B cell (primary cell): Measurements from ENCODE around the gene CBFB. TPM values are rescaled to one million over a fixed set of nuclear protein-coding genes. Genes with fewer than 3 reads are reported as not detected.

Source experiments
- ATAC-seq: fragments of 200-7000 bp; cut with Tn5 transposase; one replicate; pipeline ENCODE4 v1.10.0; 2021; ENCODE audit warnings: low read depth, mild to moderate bottlenecking, moderate number of reproducible peaks, moderate library complexity
- CTCF ChIA-PET: fragments of 350-600 bp; sonication (Branson Sonifier 250); formaldehyde crosslinking; loops from one replicate; lab custom pipeline; 2021; ENCODE audit warnings: antibody characterized with exemption, inconsistent platforms; lab: Charles Lee
- POLR2A ChIA-PET: fragments of 350-600 bp; sonication (Branson Sonifier 250); formaldehyde crosslinking; loops from one replicate; lab custom pipeline; 2021; ENCODE audit warnings: antibody characterized with exemption; lab: Charles Lee
- DNase-seq: peaks from one replicate; pipeline ENCODE4 v3.0.0; 2013
- H2AFZ ChIP-seq: 2 replicates; pipeline ENCODE4 v1.6.1; 2012; ENCODE audit warnings: mild to moderate bottlenecking, low read depth, low read length; ENCODE audit not compliant: insufficient read depth, poor library complexity, severe bottlenecking
- H3K27ac ChIP-seq, 2 donors: 1 replicate in 1 of 2; 2 replicates in 1 of 2; pipeline ENCODE4 v1.5.1; 2012 to 2013; ENCODE audit warnings: low read length in 2 of 2, mild to moderate bottlenecking in 2 of 2, moderate library complexity in 1 of 2
- H3K27me3 ChIP-seq, 4 experiments: fragments of 200-600 bp in 1 of 4; sonication (generic) in 1 of 4; replicated peaks in 1 of 4; 1 replicate in 2 of 4; 2 replicates in 2 of 4; pipeline versions ENCODE4 v1.6.1 to v1.7.0; 2013 to 2016; ENCODE audit warnings: low read length in 3 of 4, mild to moderate bottlenecking in 2 of 4, mixed read lengths in 1 of 4, moderate library complexity in 1 of 4; ENCODE audit not compliant: insufficient read depth in 4 of 4, control insufficient read depth in 3 of 4; ENCODE audit errors: control extremely low read depth in 1 of 4
- H3K36me3 ChIP-seq, 2 experiments: replicated peaks in 1 of 2; 1 replicate in 1 of 2; 2 replicates in 1 of 2; pipeline versions ENCODE4 v1.6.1 to v1.7.1; 2013; ENCODE audit warnings: low read length in 1 of 2; ENCODE audit not compliant: insufficient read depth in 2 of 2, control insufficient read depth in 1 of 2; ENCODE audit errors: control extremely low read depth in 1 of 2, extremely low read depth in 1 of 2
- H3K4me1 ChIP-seq, 2 donors: fragments of 200-600 bp in 1 of 2; sonication (generic) in 1 of 2; 1 replicate in 1 of 2; 2 replicates in 1 of 2; pipeline versions ENCODE4 v1.5.1 to v1.6.1; 2013 to 2017; ENCODE audit warnings: low read length in 2 of 2; ENCODE audit not compliant: control insufficient read depth in 2 of 2, insufficient read depth in 2 of 2
- H3K4me2 ChIP-seq: replicated peaks from 2 replicates; pipeline ENCODE3; 2012; ENCODE audit warnings: mild to moderate bottlenecking, low read depth, low read length; ENCODE audit not compliant: poor library complexity, severe bottlenecking
- H3K4me3 ChIP-seq, 5 experiments: fragments of 200-600 bp in 1 of 5; sonication (generic) in 1 of 5; 1 replicate in 3 of 5; 2 replicates in 2 of 5; pipeline versions ENCODE4 v1.5.1 to v1.7.0; 2011 to 2016; ENCODE audit warnings: low read length in 4 of 5, mild to moderate bottlenecking in 4 of 5, low read depth in 2 of 5, control low read depth in 1 of 5, moderate library complexity in 1 of 5; ENCODE audit not compliant: insufficient read depth in 1 of 5; ENCODE audit errors: control extremely low read depth in 1 of 5, extremely low read depth in 1 of 5
- H3K79me2 ChIP-seq: fragments of 200-600 bp; sonication (generic); one replicate; pipeline ENCODE4 v1.6.0; 2016; ENCODE audit warnings: low read length; ENCODE audit not compliant: control insufficient read depth, insufficient read depth
- H3K9ac ChIP-seq: fragments of 200-600 bp; sonication (generic); 2 replicates; pipeline ENCODE4 v1.6.1; 2017; ENCODE audit warnings: mild to moderate bottlenecking, low read length, moderate library complexity
- H3K9me3 ChIP-seq, 3 donors: one replicate each; pipeline versions ENCODE4 v1.6.1 to v1.7.1; 2013; ENCODE audit warnings: low read length in 2 of 3; ENCODE audit not compliant: control insufficient read depth in 2 of 3, insufficient read depth in 1 of 3; ENCODE audit errors: control extremely low read depth in 1 of 3
- H4K20me1 ChIP-seq: 2 replicates; pipeline ENCODE4 v1.6.0; 2012; ENCODE audit warnings: mild to moderate bottlenecking, low read length; ENCODE audit not compliant: insufficient read depth, control insufficient read depth, poor library complexity, severe bottlenecking
- H3K27ac Mint-ChIP-seq: one replicate; pipeline ENCODE4 v1.8.0; 2021; ENCODE audit warnings: mixed read lengths
- H3K27me3 Mint-ChIP-seq: one replicate; pipeline ENCODE4 v1.8.0; 2021; ENCODE audit warnings: mixed read lengths
- H3K4me1 Mint-ChIP-seq: one replicate; pipeline ENCODE4 v1.8.0; 2021; ENCODE audit warnings: mixed read lengths
- H3K4me3 Mint-ChIP-seq: one replicate; pipeline ENCODE4 v1.8.0; 2021; ENCODE audit warnings: mixed read lengths
- H3K9me3 Mint-ChIP-seq: one replicate; pipeline ENCODE4 v1.8.0; 2022; ENCODE audit warnings: mixed read lengths; ENCODE audit not compliant: insufficient read depth
- EZH2 ChIP-seq: IDR thresholded peaks from 2 replicates; pipeline ENCODE4 v1.6.1; 2012; ENCODE audit warnings: borderline replicate concordance, low read depth, mild to moderate bottlenecking, moderate library complexity, low read length; ENCODE audit not compliant: insufficient read depth, poor library complexity, severe bottlenecking
- WGBS: methylation state at CpG from one replicate; pipeline ENCODE4 v1.1.5; 2013; ENCODE audit warnings: missing lambda C conversion rate; ENCODE audit not compliant: insufficient coverage; 5-methylcytosine and 5-hydroxymethylcytosine counted together
- intact Hi-C: fragments of 100-400 bp; cut with micrococcal nuclease; formaldehyde crosslinking; loops from one replicate; pipeline ENCODE4 v1.10.0; 2022
- polyA plus RNA-seq: library from polyadenylated mRNA; depleted of rRNA; stranded (reverse); fragments of >200 nt; gene quantifications from 2 replicates; pipeline ENCODE4 v1.2.3, GENCODE V29; 2012
- total RNA-seq, 2 donors: library from RNA; stranded (reverse); fragments of 120-200 nt in 1 of 2; gene quantifications; 1 replicate in 1 of 2; 2 replicates in 1 of 2; pipeline versions ENCODE4 v1.2.3 to v1.2.4, GENCODE V29; 2013 to 2022
- TF ChIP-seq, protein P1 (sequence below): fragments of 200-600 bp; IDR thresholded peaks from one replicate; pipeline ENCODE4 v1.8.0; 2022; ENCODE audit warnings: antibody characterized with exemption, mild to moderate bottlenecking

Gene CBFB
- total and polyA plus RNA-seq, 2 donors (not counting 1 experiment from before 2014, with no cell fraction given) = 19.5 to 89.0 TPM

DNA sequence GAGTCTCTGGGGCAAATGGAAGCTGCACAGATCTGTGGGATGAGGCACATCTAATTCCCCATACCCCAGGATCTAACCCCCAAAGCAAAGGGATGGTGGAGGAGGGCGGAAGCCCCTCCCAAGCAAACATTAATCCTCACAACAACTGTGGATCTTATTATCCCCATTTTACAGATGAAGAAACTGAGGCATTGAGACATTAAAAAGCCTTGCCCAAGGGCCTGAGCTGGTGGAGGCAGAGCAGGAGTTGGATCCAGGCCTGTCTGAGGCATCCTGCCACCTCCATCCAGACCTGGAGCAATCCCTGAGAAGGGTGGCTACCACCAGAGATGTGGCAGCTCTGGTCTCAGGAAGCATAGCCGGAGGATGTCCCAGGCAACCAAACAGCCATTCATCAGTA, 17.7 kb upstream of the CBFB start:
- peaks cover 12 to 13% of the 10 kb centered on the region in 2 donors for H3K4me1 ChIP-seq
- Mint-ChIP-seq H3K4me3 (no peak overlapping the region), H3K27me3 (peaks cover 6% of the 10 kb centered on the region), H3K9me3 (no peaks in the 10 kb centered on the region), H3K27ac (no peak overlapping the region), H3K4me1 (peaks cover 2% of the 10 kb centered on the region)
- H3K4me3 ChIP-seq = no peak overlapping the region
- peaks cover 0 to 16% (median 7%) of the 10 kb centered on the region in 4 experiments for H3K27me3 ChIP-seq
- WGBS = 95% methylated on average over 1 of the region's 2 CpGs
- no peaks in the 10 kb centered on the region for H3K9me3 ChIP-seq
- H3K79me2 ChIP-seq = no peaks in the 10 kb centered on the region
- H3K27ac ChIP-seq = no peak overlapping the region
- intact Hi-C loops = no loop called here
- POLR2A ChIA-PET = no interaction called here
- H3K4me2 ChIP-seq = no peak overlapping the region
- no peaks in the 10 kb centered on the region for H4K20me1 ChIP-seq
- H2AFZ ChIP-seq = no peak overlapping the region
- no peak for TF ChIP-seq EZH2
- TF ChIP-seq, protein P1, sequence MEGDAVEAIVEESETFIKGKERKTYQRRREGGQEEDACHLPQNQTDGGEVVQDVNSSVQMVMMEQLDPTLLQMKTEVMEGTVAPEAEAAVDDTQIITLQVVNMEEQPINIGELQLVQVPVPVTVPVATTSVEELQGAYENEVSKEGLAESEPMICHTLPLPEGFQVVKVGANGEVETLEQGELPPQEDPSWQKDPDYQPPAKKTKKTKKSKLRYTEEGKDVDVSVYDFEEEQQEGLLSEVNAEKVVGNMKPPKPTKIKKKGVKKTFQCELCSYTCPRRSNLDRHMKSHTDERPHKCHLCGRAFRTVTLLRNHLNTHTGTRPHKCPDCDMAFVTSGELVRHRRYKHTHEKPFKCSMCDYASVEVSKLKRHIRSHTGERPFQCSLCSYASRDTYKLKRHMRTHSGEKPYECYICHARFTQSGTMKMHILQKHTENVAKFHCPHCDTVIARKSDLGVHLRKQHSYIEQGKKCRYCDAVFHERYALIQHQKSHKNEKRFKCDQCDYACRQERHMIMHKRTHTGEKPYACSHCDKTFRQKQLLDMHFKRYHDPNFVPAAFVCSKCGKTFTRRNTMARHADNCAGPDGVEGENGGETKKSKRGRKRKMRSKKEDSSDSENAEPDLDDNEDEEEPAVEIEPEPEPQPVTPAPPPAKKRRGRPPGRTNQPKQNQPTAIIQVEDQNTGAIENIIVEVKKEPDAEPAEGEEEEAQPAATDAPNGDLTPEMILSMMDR = no peak
- ATAC-seq (no peak), DNase-seq (no peak)
- CTCF ChIA-PET = no interaction called here
- no peak overlapping the region for H3K9ac ChIP-seq
- no peaks in the 10 kb centered on the region for H3K36me3 ChIP-seq

DNA sequence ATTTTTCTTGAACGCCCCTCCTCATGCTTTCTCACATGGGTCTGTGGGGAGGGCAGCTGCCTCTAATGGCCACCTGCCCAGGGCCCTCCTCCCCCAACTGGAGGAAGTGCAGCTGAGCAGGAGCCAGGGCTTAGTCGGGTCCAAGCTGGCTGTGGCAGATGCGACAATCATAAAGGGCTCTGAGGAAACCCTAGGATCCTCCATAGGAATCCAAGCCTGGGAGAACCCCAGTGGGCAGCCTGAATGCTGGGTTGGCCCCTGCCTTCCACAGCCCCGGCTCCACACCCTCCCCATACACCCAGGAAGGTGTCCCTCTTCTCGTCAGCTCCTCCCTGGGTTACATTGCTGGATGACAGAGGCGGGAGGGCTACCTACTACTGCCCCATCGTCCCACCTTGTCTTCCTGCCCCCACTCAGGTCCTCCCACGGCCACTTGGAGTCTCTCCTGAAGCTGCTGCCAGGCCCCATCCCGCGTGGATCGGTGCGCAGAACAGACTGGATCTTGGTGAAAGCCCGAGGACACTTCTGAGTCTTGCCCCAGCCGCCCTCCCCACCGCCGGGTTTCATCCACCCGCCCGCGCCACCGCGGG, 15.6 kb upstream of the CBFB start:
- Histone ChIP-seq H3K9ac (peak overlapping the region; percentile 68), H3K4me2 (peak overlapping the region; percentile 99), H4K20me1 (no peaks in the 10 kb centered on the region), H2AFZ (peak overlapping the region; percentile 79), H3K27ac (no peak overlapping the region), H3K79me2 (no peaks in the 10 kb centered on the region), H3K4me3 (peak overlapping the region in 4 of 5 experiments; percentile 23 to 57 (median 52)), H3K9me3 (no peaks in the 10 kb centered on the region), H3K4me1 (peaks cover 12 to 13% of the 10 kb centered on the region in 2 donors), H3K36me3 (no peaks in the 10 kb centered on the region), H3K27me3 (peaks cover 0 to 16% (median 7%) of the 10 kb centered on the region in 4 experiments)
- intact Hi-C loops = no loop called here
- DNase-seq (no peak), ATAC-seq (no peak)
- 11% methylated on average over 21 of the region's 21 CpGs for WGBS
- ChIA-PET CTCF (interaction anchor here (1.8 to 2.7 kb wide), 3 partner anchors 15 to 172 kb away, joined by 7 to 13 read pairs (median 10); partner anchors contain the start of gene CBFB), POLR2A (interaction anchor here (0.6 to 1.0 kb wide), 3 partner anchors 13 to 234 kb away, joined by 3 to 4 read pairs (median 3); partner anchors contain the start of gene FHOD1)
- no peak for TF ChIP-seq EZH2
- TF ChIP-seq, protein P1 = no peak
- H3K4me3 Mint-ChIP-seq = peak overlapping the region; percentile 51
- peaks cover 2% of the 10 kb centered on the region for H3K4me1 Mint-ChIP-seq
- H3K9me3 Mint-ChIP-seq = no peaks in the 10 kb centered on the region
- peaks cover 6% of the 10 kb centered on the region for H3K27me3 Mint-ChIP-seq
- H3K27ac Mint-ChIP-seq = no peak overlapping the region
